Measurements from ENCODE around the gene CHST15. TPM values are rescaled to one million over a fixed set of nuclear protein-coding genes. Genes with fewer than 3 reads are reported as not detected.

CHST15 gene
- polyA plus RNA-seq, 1 experiment = 3.2 TPM

DNA sequence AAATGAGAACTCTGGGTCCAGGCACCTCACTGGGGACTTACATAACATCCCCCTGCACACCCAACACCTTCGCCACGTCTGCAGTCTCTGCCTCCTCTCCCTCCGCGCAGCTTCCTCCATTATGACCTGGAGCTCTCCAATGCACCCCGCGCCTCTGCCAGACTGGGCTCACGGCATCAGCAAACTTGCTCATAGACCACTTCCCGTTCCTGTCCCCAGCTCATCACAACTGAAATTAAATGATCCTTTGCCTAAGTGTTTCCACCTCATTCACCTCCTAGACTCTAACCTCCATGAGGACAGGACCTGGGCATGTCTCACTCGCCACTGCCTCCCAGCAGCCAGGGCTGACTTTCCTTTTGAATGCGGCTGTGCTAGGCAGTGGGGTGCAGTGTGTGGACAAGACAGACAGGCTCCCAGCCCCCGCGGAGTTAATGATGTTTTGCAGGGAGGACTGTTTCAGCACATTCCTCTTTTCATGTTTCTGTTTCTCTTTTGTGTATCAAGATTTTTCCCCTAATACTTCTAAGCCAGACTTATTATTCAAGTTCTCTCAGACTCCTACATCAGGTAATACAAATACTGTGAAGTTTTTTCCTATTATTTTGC, 18.8 kb downstream of the CHST15 start:
- DNase-seq (ENCODE audit: low read depth, low spot score) = no peak
- TF ChIP-seq, protein P1, sequence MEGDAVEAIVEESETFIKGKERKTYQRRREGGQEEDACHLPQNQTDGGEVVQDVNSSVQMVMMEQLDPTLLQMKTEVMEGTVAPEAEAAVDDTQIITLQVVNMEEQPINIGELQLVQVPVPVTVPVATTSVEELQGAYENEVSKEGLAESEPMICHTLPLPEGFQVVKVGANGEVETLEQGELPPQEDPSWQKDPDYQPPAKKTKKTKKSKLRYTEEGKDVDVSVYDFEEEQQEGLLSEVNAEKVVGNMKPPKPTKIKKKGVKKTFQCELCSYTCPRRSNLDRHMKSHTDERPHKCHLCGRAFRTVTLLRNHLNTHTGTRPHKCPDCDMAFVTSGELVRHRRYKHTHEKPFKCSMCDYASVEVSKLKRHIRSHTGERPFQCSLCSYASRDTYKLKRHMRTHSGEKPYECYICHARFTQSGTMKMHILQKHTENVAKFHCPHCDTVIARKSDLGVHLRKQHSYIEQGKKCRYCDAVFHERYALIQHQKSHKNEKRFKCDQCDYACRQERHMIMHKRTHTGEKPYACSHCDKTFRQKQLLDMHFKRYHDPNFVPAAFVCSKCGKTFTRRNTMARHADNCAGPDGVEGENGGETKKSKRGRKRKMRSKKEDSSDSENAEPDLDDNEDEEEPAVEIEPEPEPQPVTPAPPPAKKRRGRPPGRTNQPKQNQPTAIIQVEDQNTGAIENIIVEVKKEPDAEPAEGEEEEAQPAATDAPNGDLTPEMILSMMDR (IDR thresholded peaks at IDR 0.05; ENCODE audit: low read depth, low read length) = no peak
- ChIA-PET POLR2A (no interaction called here), CTCF (no interaction called here)
- H3K27ac ChIP-seq (ENCODE audit: low read depth, low read length) = no peak overlapping the region
- H3K27me3 ChIP-seq (ENCODE audit: control insufficient read depth, insufficient read depth, low read length) = peaks cover 6% of the 10 kb centered on the region
- H3K4me3 ChIP-seq (ENCODE audit: low read depth, low read length) = no peak overlapping the region
- H3K9me3 ChIP-seq (ENCODE audit: control insufficient read depth, insufficient read depth, low read length) = no peaks in the 10 kb centered on the region

DNA sequence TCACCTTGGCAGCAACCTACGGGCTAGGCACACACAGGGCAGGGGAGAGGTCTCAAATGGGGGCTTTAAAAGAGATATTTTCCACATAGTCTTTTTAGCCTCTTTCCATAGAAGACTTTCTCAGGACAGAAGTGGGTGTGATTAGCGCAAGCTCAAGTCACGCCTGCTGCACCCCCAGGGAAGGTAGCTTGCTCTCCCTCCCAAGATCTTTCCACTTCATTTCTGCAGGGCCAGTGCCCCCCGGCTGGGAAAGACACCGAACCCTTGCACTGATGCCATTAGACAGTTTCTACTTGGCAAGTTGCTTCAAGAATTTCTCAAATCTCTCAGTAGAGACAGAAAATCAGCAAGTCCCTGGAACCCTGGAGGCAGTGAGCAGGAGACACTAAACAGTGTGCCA, 19.4 kb downstream of the CHST15 start:
- Histone ChIP-seq H3K9me3 (ENCODE audit: control insufficient read depth, insufficient read depth, low read length) (no peaks in the 10 kb centered on the region), H3K27ac (ENCODE audit: low read depth, low read length) (no peak overlapping the region), H3K4me3 (ENCODE audit: low read depth, low read length) (no peak overlapping the region), H3K27me3 (ENCODE audit: control insufficient read depth, insufficient read depth, low read length) (peaks cover 7% of the 10 kb centered on the region)
- CTCF ChIA-PET = no interaction called here
- POLR2A ChIA-PET = no interaction called here
- TF ChIP-seq, protein P1 (IDR thresholded peaks at IDR 0.05; ENCODE audit: low read depth, low read length) = no peak
- no peak for DNase-seq (ENCODE audit: low read depth, low spot score)

DNA sequence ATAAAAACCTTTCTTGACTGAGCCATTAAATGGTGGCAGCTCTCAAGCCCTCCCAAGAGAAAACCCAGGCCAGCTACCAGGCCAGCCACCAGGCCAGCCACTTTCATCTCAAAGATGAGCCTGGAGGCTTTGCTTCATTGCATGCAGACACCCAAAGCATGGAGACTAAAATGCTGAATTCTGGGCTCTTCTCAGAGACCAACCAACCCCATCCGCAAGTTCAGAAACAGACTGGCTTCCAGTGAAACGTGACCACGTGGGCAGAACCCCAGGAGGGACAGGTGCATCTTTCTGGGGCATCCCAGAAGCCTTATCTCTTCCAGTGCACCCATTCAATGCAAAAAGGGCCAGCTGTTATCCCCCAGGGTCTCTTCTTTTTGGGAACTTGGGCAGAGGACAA, 20.9 kb downstream of the CHST15 start:
- Histone ChIP-seq H3K27ac (ENCODE audit: low read depth, low read length) (no peak overlapping the region), H3K27me3 (ENCODE audit: control insufficient read depth, insufficient read depth, low read length) (peaks cover 5% of the 10 kb centered on the region), H3K9me3 (ENCODE audit: control insufficient read depth, insufficient read depth, low read length) (no peaks in the 10 kb centered on the region), H3K4me3 (ENCODE audit: low read depth, low read length) (no peak overlapping the region)
- no peak for DNase-seq (ENCODE audit: low read depth, low spot score)
- TF ChIP-seq, protein P1 (IDR thresholded peaks at IDR 0.05; ENCODE audit: low read depth, low read length) = no peak
- ChIA-PET CTCF (no interaction called here), POLR2A (no interaction called here)

DNA sequence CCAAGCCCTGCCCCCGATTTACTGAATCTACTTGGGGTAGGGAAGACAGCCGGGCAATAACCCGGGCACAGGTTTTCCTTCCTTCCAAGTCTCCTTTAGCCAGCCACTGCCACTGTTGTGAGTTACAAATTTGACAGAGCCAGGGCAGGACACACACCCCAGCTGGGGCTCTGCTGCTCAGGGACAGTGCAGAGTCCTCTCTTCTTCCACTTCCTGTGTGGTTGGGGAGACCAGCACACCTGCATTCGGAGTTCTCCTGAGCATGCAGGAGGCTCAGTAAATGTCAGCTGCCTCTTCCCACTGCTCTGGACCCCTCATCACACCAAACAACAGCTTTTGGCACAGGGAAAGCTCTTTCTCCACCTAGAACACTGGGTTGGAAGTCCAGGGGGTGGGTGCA, 21.3 kb downstream of the CHST15 start:
- ChIA-PET POLR2A (no interaction called here), CTCF (no interaction called here)
- no peak for DNase-seq (ENCODE audit: low read depth, low spot score)
- H3K4me3 ChIP-seq (ENCODE audit: low read depth, low read length) = no peak overlapping the region
- H3K27ac ChIP-seq (ENCODE audit: low read depth, low read length) = no peak overlapping the region
- peaks cover 5% of the 10 kb centered on the region for H3K27me3 ChIP-seq (ENCODE audit: control insufficient read depth, insufficient read depth, low read length)
- H3K9me3 ChIP-seq (ENCODE audit: control insufficient read depth, insufficient read depth, low read length) = no peaks in the 10 kb centered on the region
- TF ChIP-seq, protein P1 (IDR thresholded peaks at IDR 0.05; ENCODE audit: low read depth, low read length) = no peak

DNA sequence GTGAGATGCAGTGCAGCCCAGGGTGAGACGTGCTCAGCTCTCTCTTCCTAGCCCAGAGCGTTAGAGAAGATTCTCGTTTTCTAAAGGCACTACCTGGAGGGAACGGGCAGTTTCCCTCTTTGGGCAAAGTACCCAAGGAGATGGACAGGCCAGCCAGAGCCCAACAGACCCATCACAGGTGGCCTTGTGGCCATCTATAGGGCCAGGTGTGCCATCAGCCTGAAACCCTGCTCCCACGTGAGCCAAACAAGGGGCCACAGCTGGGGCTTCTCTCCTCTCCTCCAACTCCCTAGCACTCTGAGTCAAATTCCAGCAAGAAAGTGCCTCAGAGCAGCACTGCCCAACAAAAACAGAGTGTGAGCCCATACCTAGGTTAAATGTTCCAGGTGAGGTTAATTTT, 22.3 kb downstream of the CHST15 start:
- H3K27ac ChIP-seq (ENCODE audit: low read depth, low read length) = no peak overlapping the region
- H3K27me3 ChIP-seq (ENCODE audit: control insufficient read depth, insufficient read depth, low read length) = peaks cover 9% of the 10 kb centered on the region
- DNase-seq (ENCODE audit: low read depth, low spot score) = no peak
- CTCF ChIA-PET = no interaction called here
- TF ChIP-seq, protein P1 (IDR thresholded peaks at IDR 0.05; ENCODE audit: low read depth, low read length) = no peak
- H3K9me3 ChIP-seq (ENCODE audit: control insufficient read depth, insufficient read depth, low read length) = no peaks in the 10 kb centered on the region
- no peak overlapping the region for H3K4me3 ChIP-seq (ENCODE audit: low read depth, low read length)
- POLR2A ChIA-PET = no interaction called here
